ENCODE data around the gene HDAC4.

Gene HDAC4

DNA sequence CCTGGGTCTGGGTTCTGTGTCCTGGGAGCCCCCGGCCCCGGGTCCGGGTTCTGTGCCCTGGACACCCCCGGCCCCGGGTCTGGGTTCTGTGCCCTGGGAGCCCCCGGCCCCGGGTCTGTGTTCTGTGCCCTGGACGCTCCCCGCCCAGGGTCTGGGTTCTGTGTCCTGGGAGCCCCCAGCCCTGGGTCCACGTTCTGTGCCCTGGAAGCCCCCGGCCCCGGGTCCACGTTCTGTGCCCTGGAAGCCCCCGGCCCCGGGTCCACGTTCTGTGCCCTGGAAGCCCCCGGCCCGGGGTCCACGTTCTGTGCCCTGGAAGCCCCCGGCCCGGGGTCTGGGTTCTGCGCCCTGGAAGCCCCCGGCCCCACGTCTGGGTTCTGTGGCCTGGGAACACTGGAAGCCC is 299.0 kb downstream of the HDAC4 start:
- H3K4me1 ChIP-seq (ENCODE audit: control insufficient read depth in 2 of 2, insufficient read depth in 2 of 2, low read length in 2 of 2) = no peaks in the 10 kb centered on the region
- H3K36me3 ChIP-seq (ENCODE audit: control insufficient read depth in 2 of 2, insufficient read depth in 2 of 2, low read length in 2 of 2) = peaks cover 39 to 55% of the 10 kb centered on the region in 2 donors
- H3K9ac ChIP-seq (ENCODE audit: low read depth in 1 of 2, low read length in 2 of 2) = no peak overlapping the region
- no peaks in the 10 kb centered on the region for H3K27me3 ChIP-seq (ENCODE audit: control insufficient read depth in 2 of 2, insufficient read depth in 2 of 2, low read length in 2 of 2)
- H3K9me3 ChIP-seq (ENCODE audit: control insufficient read depth in 2 of 2, low read length in 2 of 2) = no peaks in the 10 kb centered on the region
- H3K4me3 ChIP-seq (ENCODE audit: low read length in 2 of 2) = no peak overlapping the region
- no peak overlapping the region for H3K27ac ChIP-seq (ENCODE audit: low read depth in 2 of 2, low read length in 2 of 2)

DNA sequence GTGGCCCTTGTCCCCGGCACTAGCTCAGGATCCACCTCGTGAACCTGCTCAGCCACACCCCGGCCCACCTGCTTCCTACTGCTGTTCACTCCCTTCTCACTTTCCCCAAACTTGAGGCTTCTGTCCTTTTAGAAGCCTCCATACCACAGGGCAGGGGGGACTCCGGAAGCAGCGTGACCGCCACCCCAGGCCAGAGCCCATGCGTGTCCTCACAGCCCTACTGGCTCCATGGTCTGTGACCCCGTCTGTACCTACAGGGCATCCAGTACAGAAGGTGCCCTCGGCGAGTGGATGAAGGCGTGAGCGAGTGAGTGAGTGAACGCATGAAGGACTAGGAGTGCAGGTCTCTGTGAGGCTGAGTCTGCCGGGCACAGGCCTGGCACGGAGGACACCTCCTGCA is 299.7 kb downstream of the HDAC4 start:
- Histone ChIP-seq H3K36me3 (ENCODE audit: control insufficient read depth in 2 of 2, insufficient read depth in 2 of 2, low read length in 2 of 2) (peaks cover 39 to 53% of the 10 kb centered on the region in 2 donors), H3K9me3 (ENCODE audit: control insufficient read depth in 2 of 2, low read length in 2 of 2) (no peaks in the 10 kb centered on the region), H3K4me1 (ENCODE audit: control insufficient read depth in 2 of 2, insufficient read depth in 2 of 2, low read length in 2 of 2) (no peaks in the 10 kb centered on the region), H3K27me3 (ENCODE audit: control insufficient read depth in 2 of 2, insufficient read depth in 2 of 2, low read length in 2 of 2) (no peaks in the 10 kb centered on the region), H3K4me3 (ENCODE audit: low read length in 2 of 2) (no peak overlapping the region), H3K27ac (ENCODE audit: low read depth in 2 of 2, low read length in 2 of 2) (no peak overlapping the region), H3K9ac (ENCODE audit: low read depth in 1 of 2, low read length in 2 of 2) (no peak overlapping the region)

DNA sequence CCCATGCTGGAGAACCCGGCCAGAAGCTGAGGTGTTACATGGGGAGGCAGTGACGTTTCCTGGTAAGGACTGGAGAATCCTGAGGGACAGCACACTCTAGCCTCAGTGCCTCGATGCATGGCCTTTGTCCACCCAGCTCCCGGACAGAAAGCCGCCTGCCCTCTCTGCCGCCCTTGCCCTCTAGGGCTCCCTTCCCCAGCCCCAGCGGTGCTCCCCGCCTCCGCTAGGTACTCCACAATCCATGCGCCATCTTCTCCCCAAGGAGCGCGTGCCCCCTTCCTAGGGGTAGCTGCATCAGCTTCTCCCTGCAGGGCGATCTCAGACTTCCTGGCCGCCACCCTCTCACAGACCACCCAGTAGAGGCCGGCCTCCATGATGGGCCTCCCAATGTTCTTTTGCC is 301.3 kb downstream of the HDAC4 start:
- peaks cover 28 to 39% of the 10 kb centered on the region in 2 donors for H3K36me3 ChIP-seq (ENCODE audit: control insufficient read depth in 2 of 2, insufficient read depth in 2 of 2, low read length in 2 of 2)

DNA sequence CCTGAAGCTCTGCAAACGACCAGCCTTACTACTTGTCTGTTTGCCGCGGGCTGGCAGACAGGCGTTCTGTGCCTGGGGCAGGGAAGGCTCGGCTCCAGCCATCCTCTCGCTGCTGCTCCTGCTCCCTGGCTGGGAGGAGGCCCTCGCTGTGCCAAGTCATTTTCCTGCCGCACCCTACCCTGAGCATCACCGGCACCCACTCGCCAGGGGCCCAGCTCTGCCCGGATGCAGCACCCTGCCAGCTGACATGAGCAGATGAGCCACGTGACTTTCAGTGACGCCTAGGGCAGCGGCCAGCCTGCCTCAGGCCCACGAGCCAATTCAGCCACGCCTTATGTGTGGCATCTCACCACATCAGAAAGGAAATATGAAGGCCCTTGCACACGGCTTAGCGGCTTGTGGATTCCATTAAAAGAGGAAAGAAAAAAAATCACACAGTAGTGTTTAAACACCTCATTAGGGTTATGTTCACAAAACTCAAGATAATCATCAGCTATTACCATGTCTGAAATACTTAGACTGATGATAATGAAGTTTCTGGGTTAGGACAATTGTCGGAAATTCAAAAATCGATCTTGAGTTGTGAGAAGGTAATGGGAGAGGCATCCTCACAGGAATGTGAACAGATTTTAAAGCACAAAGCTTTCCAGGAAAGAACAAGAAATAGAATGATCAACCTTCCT is 302.4 kb downstream of the HDAC4 start:
- Histone ChIP-seq H3K4me1 (ENCODE audit: control insufficient read depth in 2 of 2, insufficient read depth in 2 of 2, low read length in 2 of 2) (no peaks in the 10 kb centered on the region), H3K27me3 (ENCODE audit: control insufficient read depth in 2 of 2, insufficient read depth in 2 of 2, low read length in 2 of 2) (no peaks in the 10 kb centered on the region), H3K9me3 (ENCODE audit: control insufficient read depth in 2 of 2, low read length in 2 of 2) (no peaks in the 10 kb centered on the region), H3K9ac (ENCODE audit: low read depth in 1 of 2, low read length in 2 of 2) (no peak overlapping the region), H3K4me3 (ENCODE audit: low read length in 2 of 2) (no peak overlapping the region), H3K27ac (ENCODE audit: low read depth in 2 of 2, low read length in 2 of 2) (no peak overlapping the region), H3K36me3 (ENCODE audit: control insufficient read depth in 2 of 2, insufficient read depth in 2 of 2, low read length in 2 of 2) (peaks cover 24 to 31% of the 10 kb centered on the region in 2 donors)

More for the DNA sequence above, 301.3 kb downstream of the HDAC4 start:
- Histone ChIP-seq H3K27me3 (ENCODE audit: control insufficient read depth in 2 of 2, insufficient read depth in 2 of 2, low read length in 2 of 2) (no peaks in the 10 kb centered on the region), H3K27ac (ENCODE audit: low read depth in 2 of 2, low read length in 2 of 2) (no peak overlapping the region), H3K4me1 (ENCODE audit: control insufficient read depth in 2 of 2, insufficient read depth in 2 of 2, low read length in 2 of 2) (no peaks in the 10 kb centered on the region), H3K9ac (ENCODE audit: low read depth in 1 of 2, low read length in 2 of 2) (no peak overlapping the region), H3K4me3 (ENCODE audit: low read length in 2 of 2) (no peak overlapping the region), H3K9me3 (ENCODE audit: control insufficient read depth in 2 of 2, low read length in 2 of 2) (no peaks in the 10 kb centered on the region)

DNA sequence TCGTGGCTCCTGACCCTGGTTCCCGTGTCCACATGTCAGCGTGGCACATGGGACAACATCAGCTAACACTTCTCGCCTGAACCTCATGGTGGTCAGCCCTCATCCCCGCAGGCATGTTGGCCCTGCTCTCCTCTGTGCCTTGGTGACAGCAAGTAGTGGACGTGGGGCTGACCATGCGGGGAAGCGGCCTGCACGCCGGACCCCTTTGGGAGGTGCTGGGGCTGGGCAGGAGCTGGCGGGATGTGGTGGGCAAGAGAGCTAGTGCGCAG is 303.5 kb downstream of the HDAC4 start:
- Histone ChIP-seq H3K4me3 (ENCODE audit: low read length in 2 of 2) (no peak overlapping the region), H3K36me3 (ENCODE audit: control insufficient read depth in 2 of 2, insufficient read depth in 2 of 2, low read length in 2 of 2) (peaks cover 19 to 28% of the 10 kb centered on the region in 2 donors), H3K9me3 (ENCODE audit: control insufficient read depth in 2 of 2, low read length in 2 of 2) (no peaks in the 10 kb centered on the region), H3K9ac (ENCODE audit: low read depth in 1 of 2, low read length in 2 of 2) (no peak overlapping the region), H3K27ac (ENCODE audit: low read depth in 2 of 2, low read length in 2 of 2) (no peak overlapping the region), H3K27me3 (ENCODE audit: control insufficient read depth in 2 of 2, insufficient read depth in 2 of 2, low read length in 2 of 2) (no peaks in the 10 kb centered on the region), H3K4me1 (ENCODE audit: control insufficient read depth in 2 of 2, insufficient read depth in 2 of 2, low read length in 2 of 2) (no peaks in the 10 kb centered on the region)

DNA sequence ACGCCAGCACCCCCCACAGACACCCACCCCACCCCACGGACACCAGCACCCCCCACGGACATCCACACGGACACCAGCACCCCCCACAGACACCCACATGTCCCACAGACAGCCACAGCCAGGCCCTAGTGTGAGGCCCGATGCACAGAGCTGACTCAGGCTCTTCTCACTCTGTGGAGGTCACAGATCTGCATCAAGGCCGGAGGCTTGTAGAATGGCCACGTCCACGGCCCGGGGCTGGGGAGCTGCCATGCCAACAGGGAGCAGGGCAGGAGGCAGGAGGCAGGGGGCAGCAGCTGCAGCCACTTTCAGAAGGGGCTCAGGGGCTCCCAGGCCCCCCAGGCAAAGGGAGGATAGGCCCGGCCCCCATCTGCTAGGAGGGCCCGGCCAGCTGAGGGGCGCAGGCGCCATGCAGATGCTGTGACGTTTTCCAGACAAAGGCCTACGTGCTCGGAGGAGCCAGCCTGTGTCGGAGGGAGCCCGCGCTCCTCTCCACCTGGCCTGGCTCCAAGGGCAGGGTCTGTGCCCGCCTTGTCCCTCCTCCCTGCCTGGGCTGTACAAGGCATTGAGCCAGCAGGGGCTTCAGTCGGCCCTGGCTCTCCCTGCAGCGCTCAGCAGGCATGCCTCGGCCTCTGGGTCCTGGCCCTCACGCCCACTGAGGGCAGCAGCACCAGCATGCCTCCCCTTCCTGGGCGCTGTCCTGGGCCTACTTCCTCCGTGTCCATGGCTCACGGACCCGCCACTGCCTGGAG is 304.0 kb downstream of the HDAC4 start:
- no peak overlapping the region for H3K9ac ChIP-seq (ENCODE audit: low read depth in 1 of 2, low read length in 2 of 2)
- no peak overlapping the region for H3K4me3 ChIP-seq (ENCODE audit: low read length in 2 of 2)
- no peaks in the 10 kb centered on the region for H3K4me1 ChIP-seq (ENCODE audit: control insufficient read depth in 2 of 2, insufficient read depth in 2 of 2, low read length in 2 of 2)
- H3K27me3 ChIP-seq (ENCODE audit: control insufficient read depth in 2 of 2, insufficient read depth in 2 of 2, low read length in 2 of 2) = no peaks in the 10 kb centered on the region
- H3K36me3 ChIP-seq (ENCODE audit: control insufficient read depth in 2 of 2, insufficient read depth in 2 of 2, low read length in 2 of 2) = peaks cover 16 to 25% of the 10 kb centered on the region in 2 donors
- H3K27ac ChIP-seq (ENCODE audit: low read depth in 2 of 2, low read length in 2 of 2) = no peak overlapping the region
- H3K9me3 ChIP-seq (ENCODE audit: control insufficient read depth in 2 of 2, low read length in 2 of 2) = no peaks in the 10 kb centered on the region

DNA sequence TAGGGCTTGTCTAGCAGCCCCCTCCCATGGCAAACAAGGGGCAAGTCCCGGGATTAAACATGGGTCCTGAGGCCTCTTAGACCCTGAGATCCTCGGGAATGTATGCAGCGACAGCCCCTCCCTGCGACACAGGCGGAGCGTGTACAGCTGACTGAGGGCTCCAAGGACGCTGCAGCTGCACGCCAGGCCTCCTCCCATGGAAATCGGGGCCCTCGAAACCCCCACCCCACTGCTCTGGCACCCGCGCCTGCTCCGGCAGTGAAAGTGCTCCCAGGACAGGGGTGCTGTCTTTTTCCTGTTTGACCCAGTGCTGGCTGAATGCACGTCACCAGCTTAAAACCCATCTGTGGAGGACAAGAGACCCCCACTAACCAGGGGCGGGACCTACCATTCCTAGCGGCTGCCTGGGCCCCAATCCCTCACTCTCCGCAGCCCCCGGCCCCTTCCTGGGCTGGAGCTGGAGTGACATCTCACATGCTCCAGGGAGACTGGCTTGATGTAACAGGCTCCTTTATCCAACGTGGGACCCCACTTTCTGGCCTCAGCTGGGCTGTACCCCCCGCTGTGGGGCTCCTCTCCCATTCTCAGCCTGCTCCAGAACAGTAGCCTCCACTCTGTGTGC is 305.2 kb downstream of the HDAC4 start:
- Histone ChIP-seq H3K27me3 (ENCODE audit: control insufficient read depth in 2 of 2, insufficient read depth in 2 of 2, low read length in 2 of 2) (no peaks in the 10 kb centered on the region), H3K9me3 (ENCODE audit: control insufficient read depth in 2 of 2, low read length in 2 of 2) (no peaks in the 10 kb centered on the region), H3K4me1 (ENCODE audit: control insufficient read depth in 2 of 2, insufficient read depth in 2 of 2, low read length in 2 of 2) (no peaks in the 10 kb centered on the region), H3K4me3 (ENCODE audit: low read length in 2 of 2) (no peak overlapping the region), H3K9ac (ENCODE audit: low read depth in 1 of 2, low read length in 2 of 2) (no peak overlapping the region), H3K36me3 (ENCODE audit: control insufficient read depth in 2 of 2, insufficient read depth in 2 of 2, low read length in 2 of 2) (peaks cover 7 to 20% of the 10 kb centered on the region in 2 donors), H3K27ac (ENCODE audit: low read depth in 2 of 2, low read length in 2 of 2) (no peak overlapping the region)

DNA sequence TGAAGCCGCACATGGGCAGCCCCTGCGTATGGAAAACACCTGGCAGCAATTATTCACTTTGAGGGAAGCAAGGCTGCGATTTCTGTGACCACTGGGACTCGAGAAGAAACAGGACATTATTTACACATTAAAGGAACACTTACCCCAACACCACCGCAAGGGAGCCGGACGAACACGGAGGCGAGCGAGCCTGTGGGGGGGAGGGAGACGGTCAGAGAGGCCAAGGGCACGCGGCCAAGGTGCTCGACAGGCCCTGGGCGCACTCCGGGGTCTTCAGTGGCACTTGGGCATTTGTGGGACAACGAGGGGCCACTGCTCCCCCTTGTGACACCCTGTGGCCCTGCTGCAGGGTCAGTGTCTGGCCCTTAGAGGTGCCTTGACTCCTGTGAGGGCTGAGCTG is 306.0 kb downstream of the HDAC4 start:
- Histone ChIP-seq H3K4me3 (ENCODE audit: low read length in 2 of 2) (no peak overlapping the region), H3K9ac (ENCODE audit: low read depth in 1 of 2, low read length in 2 of 2) (no peak overlapping the region), H3K27ac (ENCODE audit: low read depth in 2 of 2, low read length in 2 of 2) (no peak overlapping the region), H3K9me3 (ENCODE audit: control insufficient read depth in 2 of 2, low read length in 2 of 2) (no peaks in the 10 kb centered on the region), H3K36me3 (ENCODE audit: control insufficient read depth in 2 of 2, insufficient read depth in 2 of 2, low read length in 2 of 2) (peaks cover 8 to 15% of the 10 kb centered on the region in 2 donors), H3K4me1 (ENCODE audit: control insufficient read depth in 2 of 2, insufficient read depth in 2 of 2, low read length in 2 of 2) (no peaks in the 10 kb centered on the region), H3K27me3 (ENCODE audit: control insufficient read depth in 2 of 2, insufficient read depth in 2 of 2, low read length in 2 of 2) (no peaks in the 10 kb centered on the region)

DNA sequence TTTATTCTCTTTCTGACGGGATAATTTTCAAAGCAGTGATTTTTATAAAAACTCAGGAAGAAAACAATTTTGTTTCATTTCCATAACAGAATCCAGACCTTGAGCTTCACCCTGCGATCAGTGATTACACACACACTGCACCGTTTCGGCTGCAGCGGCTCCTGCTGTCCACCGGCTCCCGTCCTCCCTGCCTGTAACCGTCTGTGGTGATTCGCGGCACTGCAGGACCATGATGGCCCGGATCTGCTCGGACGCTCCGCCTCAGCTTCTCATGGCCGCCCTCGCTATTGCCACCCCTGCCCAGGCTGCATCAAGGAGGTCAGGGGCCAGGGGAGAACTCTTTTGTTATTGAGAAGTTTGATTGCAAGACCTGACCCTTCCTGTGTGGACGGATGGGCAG is 306.9 kb downstream of the HDAC4 start:
- Histone ChIP-seq H3K27me3 (ENCODE audit: control insufficient read depth in 2 of 2, insufficient read depth in 2 of 2, low read length in 2 of 2) (no peaks in the 10 kb centered on the region), H3K4me3 (ENCODE audit: low read length in 2 of 2) (no peak overlapping the region), H3K36me3 (ENCODE audit: control insufficient read depth in 2 of 2, insufficient read depth in 2 of 2, low read length in 2 of 2) (peaks cover 7 to 12% of the 10 kb centered on the region in 2 donors), H3K4me1 (ENCODE audit: control insufficient read depth in 2 of 2, insufficient read depth in 2 of 2, low read length in 2 of 2) (no peaks in the 10 kb centered on the region), H3K9me3 (ENCODE audit: control insufficient read depth in 2 of 2, low read length in 2 of 2) (no peaks in the 10 kb centered on the region), H3K27ac (ENCODE audit: low read depth in 2 of 2, low read length in 2 of 2) (no peak overlapping the region), H3K9ac (ENCODE audit: low read depth in 1 of 2, low read length in 2 of 2) (no peak overlapping the region)

DNA sequence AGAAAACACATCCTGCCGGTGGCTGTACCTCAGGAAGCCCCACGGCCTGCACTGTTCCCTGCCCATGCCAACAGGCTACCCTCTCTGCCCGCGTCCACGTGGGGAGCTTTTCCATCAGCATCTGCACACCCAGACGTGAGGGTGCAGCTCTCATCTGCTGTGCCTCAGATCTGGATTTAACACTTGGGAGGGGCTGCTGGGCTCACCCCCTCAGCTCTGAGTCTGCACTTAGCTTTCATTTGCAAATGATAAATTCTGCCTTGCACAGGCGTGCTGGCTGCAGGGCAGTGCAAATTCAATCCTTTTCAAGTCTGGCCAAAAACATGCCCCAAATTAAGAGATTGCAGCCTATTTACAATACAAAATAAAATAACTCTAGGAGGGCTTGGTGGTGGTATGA is 307.3 kb downstream of the HDAC4 start:
- Histone ChIP-seq H3K27me3 (ENCODE audit: control insufficient read depth in 2 of 2, insufficient read depth in 2 of 2, low read length in 2 of 2) (no peaks in the 10 kb centered on the region), H3K9me3 (ENCODE audit: control insufficient read depth in 2 of 2, low read length in 2 of 2) (no peaks in the 10 kb centered on the region), H3K4me1 (ENCODE audit: control insufficient read depth in 2 of 2, insufficient read depth in 2 of 2, low read length in 2 of 2) (no peaks in the 10 kb centered on the region), H3K36me3 (ENCODE audit: control insufficient read depth in 2 of 2, insufficient read depth in 2 of 2, low read length in 2 of 2) (peaks cover 7 to 12% of the 10 kb centered on the region in 2 donors), H3K27ac (ENCODE audit: low read depth in 2 of 2, low read length in 2 of 2) (no peak overlapping the region), H3K9ac (ENCODE audit: low read depth in 1 of 2, low read length in 2 of 2) (no peak overlapping the region), H3K4me3 (ENCODE audit: low read length in 2 of 2) (no peak overlapping the region)
